Pericardium fibroblast (primary cell): ENCODE results near the gene RAPGEF2. TPM values are rescaled to one million over a fixed set of nuclear protein-coding genes. Genes with fewer than 3 reads are reported as not detected.

Source experiments
- total RNA-seq: library from RNA; depleted of rRNA; stranded (reverse); fragments of >200 nt; gene quantifications from 2 replicates; pipeline ENCODE4 v1.2.3, GENCODE V29; 2015

The RAPGEF2 gene, protein sequence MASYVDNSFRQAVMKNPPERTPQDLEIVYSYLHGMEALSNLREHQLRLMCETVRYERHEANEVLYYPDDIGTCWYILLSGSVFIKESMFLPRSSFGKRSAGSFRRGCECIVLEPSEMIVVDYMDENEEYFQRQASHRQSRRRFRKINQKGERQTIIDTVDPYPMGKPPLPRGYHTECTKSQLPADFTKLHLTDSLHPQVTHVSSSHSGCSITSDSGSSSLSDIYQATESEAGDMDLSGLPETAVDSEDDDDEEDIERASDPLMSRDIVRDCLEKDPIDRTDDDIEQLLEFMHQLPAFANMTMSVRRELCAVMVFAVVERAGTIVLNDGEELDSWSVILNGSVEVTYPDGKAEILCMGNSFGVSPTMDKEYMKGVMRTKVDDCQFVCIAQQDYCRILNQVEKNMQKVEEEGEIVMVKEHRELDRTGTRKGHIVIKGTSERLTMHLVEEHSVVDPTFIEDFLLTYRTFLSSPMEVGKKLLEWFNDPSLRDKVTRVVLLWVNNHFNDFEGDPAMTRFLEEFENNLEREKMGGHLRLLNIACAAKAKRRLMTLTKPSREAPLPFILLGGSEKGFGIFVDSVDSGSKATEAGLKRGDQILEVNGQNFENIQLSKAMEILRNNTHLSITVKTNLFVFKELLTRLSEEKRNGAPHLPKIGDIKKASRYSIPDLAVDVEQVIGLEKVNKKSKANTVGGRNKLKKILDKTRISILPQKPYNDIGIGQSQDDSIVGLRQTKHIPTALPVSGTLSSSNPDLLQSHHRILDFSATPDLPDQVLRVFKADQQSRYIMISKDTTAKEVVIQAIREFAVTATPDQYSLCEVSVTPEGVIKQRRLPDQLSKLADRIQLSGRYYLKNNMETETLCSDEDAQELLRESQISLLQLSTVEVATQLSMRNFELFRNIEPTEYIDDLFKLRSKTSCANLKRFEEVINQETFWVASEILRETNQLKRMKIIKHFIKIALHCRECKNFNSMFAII (N-terminal part only)
- total RNA-seq, result 9.2 and 17.2 TPM in 2 replicates

DNA sequence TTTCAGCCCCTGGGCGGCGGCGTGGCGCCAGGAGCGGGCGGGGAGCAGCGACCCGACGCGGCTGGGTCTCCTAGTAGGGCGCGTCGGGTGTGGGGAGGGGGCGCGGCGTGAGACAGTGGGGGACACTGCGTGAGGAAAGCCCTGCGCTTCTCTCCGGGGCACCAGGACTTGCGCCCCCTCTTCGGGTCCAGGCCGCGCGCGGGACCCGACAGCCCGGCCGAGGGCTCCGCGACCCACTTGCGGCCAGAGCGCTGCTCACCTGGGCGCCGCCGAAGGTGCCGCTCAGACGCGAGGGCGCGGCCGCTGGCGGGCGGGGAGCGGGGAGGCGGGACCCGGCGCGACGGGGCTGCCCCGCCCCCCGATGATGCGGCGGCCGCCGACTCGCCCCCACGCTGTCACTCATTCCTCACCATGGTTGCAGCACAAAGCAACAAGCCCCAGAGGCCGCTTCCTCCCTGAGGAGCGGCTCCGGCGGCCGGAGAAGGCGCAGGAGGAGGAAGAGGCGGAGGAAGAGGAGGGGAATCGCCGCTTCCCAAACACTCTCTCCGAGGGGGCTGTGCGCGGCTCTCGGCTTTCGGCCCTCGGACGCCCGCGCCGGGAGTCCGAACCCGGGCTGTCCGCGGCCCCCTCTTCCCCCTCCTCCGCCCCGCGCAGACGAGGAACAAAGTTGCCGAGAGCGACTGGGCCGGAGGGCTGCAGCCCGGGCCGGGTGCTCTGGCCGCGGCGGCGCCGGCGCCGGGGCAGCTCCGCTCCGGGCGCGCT is at the start of gene RAPGEF2:
Gene RAPGEF2 (plus strand): TSS at position 458 of the 762 bp plus-strand sequence. CDS start 1,084 bp downstream, outside the sequence.

